ENCODE data around the gene MRPL28.
"Not testable (repeated sequence)": the region's sequence is repeated elsewhere in the genome, so short reads cannot be mapped to it uniquely, and the experiment has no call there.

MRPL28 gene

GRCh38 chr16:373020-373598 is 2.8 kb upstream of the MRPL28 start:
- no peak for DNase-seq (ENCODE audit: low spot score)

DNA sequence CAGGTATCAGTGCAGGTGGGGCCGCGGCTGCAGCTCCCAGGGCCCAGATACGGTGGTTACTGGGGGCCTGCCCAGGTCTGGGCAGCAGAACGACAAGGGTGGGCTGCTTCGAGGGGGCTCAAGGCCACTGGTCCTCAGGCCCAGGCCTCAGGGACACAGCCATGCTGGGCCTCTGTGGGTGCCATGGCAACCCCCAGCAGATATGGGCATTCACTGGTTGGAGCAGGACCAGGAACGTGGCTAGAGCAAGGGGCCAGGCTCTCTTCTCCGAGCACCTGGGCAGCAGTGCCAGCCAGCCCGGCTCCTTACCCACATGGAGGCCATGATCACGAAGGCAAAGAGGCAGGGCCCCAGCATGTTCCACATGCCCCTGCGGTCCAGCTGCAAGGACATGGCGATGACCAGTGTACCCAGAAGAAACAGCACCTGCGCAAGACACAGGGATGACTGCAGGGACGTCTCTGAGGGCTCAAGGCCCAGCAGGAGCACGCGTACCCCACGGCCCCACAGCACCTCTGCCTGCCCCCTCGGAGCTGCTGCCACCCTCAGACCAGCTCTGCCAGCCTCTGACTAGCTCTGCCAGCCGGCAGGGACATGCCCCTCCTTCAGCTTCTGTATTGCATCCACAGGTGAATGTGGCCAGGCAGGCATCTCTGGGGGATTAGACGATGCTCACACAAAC is 2.1 kb upstream of the MRPL28 start:
- no peak for DNase-seq (ENCODE audit: low spot score)

GRCh38 chr16:371515-372301 is 1.4 kb upstream of the MRPL28 start:
- no peak for DNase-seq (ENCODE audit: low spot score)

DNA sequence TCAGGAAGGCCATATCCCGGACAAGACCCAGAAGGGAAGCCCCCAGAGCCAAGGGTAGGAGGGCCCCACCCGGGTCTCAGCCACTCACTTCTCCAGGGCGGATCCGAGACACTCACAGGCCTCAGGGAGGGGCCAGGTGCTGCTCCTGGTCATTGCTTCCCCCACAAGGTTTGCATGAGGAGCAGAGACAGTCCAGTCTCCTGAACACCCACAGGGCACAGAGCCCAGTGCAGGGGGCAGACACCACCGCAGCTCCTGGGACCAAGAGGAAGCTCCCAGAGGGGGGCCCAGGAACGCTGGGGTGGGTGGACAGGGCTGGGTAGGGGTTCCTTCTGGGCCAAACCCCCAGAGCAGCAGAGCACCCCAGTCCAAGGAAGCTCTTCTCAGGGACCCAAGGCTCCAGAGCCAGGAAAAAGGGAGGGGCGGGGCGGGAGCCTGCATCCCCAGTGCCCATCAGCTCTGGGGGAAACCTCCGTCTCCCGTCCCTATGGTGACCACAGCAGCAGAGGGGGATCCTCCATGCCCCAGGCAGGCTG is 709 bp upstream of the MRPL28 start:
- DNase-seq (ENCODE audit: low spot score) = no peak

DNA sequence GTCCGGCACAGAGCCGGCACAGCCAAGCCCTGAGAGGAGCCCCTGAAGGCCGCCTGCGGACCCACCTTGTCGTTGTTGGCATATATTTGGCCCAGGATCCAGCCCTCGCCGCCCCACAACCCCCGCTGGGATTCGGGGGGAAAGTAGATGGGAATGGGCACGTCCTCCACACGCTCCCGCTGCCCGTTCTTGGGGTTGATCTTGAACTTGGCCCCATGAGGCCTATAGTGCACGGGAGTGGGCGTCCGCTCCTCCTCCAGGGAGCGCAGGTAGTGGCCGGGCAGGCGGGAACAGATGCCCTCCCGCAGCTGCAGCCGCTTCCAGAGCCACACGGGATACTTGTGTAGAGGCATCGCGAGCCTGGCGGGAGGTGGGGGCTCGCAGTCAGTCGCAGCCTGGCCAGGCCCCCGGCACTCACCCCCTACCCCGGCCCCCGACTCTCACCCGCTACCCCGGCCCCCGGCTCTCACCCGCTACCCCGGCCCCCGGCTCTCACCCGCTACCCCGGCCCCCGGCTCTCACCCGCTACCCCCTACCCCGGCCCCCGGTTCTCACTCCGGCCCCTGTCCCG is 387 bp downstream of the MRPL28 start:
- DNase-seq (ENCODE audit: low spot score) = no peak

DNA sequence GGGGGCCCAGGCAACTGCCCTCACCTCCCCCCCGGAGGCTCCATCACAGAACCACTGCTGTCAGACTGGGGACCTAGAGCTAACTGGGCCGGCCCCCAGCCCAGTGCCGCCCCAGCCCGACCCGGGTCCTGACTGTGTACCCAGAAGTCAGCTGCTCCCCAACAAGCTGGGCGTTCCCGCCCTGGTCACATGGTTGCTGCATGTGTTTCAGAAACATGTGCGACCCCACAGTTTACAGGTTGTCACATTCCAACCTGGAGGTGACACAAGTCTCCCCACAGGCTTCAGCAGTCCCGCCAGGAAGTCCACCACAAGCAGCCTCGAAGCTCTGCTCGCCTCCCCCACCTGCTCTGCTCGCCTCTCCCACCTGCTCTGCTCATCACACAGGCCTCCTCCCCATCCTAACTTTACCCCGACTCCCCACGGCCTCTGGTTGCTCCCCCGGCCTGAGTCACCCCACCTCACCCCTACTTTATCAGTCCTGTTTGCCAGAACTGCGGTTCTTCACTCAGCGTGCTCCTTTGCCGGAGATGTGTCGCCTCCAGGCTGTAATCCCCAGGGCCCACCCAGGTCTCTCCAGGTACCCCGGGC is 968 bp downstream of the MRPL28 start:
- DNase-seq (ENCODE audit: low spot score) = no peak

GRCh38 chr16:368388-369158 is 1.8 kb downstream of the MRPL28 start:
- DNase-seq (ENCODE audit: low spot score) = no peak

GRCh38 chr16:367333-367903 is 2.9 kb downstream of the MRPL28 start:
- no peak for DNase-seq (ENCODE audit: low spot score)

DNA sequence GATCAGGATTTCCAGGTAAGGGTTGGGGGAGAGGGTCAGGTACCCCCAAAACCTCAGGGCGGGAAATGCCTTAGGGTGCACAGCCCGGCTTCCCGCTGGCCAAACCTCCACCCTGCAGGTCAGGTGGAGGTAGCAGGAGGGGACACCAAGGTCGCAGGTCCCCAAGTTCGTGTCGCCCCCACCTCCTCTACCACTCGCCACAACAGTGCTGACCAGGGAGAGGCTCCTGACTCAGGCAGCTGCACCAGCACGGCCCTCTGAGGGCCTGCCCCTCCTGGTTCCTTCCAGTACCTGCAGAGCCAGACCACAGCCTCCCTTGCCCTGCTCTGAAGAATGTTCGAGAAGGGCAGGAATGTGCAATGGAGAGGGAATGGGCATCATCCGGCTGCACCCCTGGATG is 3.9 kb downstream of the MRPL28 start:
- no peak for DNase-seq (ENCODE audit: low spot score)

DNA sequence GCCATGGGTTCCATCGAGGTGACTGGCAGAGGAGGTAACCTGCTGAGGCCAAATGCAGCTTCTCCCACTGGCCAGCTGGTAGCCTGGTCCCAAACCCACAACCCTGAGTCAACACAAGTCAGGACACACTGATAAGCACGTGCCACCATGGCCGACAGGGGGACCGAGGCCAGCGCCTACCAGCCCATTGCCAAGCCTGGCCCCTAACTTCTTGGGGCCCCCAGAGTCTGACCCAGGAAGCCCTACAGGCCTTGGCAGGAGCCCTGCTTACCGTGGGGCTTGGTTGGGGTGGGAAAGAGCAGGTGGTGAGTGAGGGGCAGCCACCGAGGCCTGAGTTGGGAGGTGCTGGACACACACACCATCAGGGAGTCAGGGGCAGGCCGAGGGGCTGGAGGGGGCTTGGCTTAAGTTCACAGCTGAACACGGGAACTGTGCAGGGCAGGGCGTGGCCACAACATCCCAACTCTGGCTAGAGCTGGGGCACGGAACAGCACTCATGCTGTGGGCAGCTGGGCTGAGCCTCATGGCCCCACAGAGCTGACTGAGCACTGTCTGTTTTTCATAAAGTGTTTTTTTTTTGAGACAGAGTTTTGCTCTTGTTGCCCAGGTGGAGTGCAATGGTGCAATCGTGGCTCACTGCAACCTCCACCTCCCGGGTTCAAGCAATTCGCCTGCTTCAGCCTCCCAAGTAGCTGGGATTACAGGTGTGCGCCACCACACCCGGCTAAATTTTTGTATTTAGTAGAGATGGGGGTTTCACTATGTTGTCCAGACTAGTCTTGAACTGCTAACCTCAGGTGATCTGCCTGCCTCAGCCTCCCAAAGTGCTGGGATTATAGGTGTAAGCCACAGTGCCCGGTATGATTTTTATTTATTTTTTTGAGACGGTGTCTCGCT is 5.5 kb downstream of the MRPL28 start:
- no peak for DNase-seq (ENCODE audit: low spot score)

DNA sequence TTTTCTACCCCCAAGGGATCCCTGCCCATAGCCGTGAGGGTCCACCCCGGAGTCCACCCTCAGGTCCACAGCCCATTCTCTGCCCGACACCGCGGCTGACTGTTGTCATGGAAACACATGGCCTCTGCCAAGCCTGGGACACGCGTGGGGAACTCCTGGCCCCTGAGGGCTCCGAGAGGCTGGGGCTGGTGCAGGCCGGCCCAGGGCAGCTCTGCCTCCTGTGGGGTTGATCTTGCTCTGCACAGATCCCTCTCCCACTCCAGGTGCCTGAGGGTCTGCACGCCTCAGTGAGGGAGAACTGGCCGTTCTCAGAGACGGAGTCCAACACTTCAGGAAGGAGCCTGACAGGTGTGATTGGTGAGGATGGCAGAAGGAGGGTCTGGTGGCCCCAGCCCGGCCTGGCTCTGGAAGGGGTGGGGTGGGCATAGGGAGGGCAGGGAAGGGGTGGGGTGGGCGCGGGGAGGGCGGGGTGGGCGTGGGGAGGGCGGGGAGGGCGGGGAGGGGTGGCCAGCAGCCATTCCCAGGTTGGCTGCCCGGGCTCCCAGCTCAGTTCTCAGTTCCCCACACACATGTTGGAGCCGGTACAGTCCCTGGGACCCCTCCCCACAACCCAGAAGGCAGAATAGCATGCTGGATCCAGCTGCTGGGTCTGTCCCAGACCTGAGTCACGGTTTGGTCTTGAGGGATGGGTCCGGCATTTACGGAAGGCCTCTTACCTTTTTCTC is 6.4 kb downstream of the MRPL28 start:
- DNase-seq (ENCODE audit: low spot score) = no peak

DNA sequence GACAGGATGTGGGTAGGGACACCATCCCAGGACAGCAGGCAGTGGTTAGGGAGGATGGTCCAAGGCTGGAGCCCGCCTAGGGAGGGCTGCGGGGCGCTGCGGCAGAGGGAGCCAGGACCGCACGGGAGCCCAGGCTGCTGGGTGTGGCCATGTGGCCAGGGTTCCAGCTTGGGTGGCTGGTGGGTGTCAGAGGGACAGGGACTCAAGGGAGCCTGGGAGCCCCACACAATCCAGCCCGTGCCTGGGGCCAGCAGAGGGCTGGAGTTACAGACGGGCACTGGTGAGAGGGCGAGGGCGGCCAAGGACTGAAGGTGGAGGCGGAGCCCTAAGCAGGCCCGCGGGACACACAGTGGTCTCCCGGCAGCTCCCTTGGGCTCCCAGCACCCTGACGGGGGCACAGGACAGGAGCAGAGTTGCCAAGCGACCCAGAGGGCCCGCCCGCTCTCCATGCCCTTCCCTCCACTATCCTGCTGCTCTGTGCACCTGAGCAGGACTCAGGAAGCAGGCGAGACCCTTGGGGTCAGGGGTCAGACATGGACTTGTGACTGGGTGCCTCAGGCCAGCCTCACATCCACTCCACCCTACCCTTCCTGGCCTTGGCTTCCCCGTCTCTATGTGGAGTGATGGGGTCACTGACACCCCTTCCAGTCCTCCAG is 7.1 kb downstream of the MRPL28 start:
- DNase-seq (ENCODE audit: low spot score) = no peak

DNA sequence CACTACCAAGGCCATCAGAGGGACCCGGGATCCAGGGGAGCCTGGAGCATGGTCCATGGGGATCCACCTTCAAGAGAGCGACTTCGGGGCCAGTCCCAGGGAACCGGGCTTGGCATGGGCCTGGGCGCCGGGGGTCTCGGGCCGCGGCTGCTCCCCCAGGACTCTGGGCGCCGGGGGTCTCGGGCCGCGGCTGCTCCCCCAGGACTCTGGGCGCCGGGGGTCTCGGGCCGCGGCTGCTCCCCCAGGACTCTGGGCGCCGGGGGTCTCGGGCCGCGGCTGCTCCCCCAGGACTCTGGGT is 7.7 kb downstream of the MRPL28 start:
- DNase-seq (ENCODE audit: low spot score) = not testable (repeated sequence)

DNA sequence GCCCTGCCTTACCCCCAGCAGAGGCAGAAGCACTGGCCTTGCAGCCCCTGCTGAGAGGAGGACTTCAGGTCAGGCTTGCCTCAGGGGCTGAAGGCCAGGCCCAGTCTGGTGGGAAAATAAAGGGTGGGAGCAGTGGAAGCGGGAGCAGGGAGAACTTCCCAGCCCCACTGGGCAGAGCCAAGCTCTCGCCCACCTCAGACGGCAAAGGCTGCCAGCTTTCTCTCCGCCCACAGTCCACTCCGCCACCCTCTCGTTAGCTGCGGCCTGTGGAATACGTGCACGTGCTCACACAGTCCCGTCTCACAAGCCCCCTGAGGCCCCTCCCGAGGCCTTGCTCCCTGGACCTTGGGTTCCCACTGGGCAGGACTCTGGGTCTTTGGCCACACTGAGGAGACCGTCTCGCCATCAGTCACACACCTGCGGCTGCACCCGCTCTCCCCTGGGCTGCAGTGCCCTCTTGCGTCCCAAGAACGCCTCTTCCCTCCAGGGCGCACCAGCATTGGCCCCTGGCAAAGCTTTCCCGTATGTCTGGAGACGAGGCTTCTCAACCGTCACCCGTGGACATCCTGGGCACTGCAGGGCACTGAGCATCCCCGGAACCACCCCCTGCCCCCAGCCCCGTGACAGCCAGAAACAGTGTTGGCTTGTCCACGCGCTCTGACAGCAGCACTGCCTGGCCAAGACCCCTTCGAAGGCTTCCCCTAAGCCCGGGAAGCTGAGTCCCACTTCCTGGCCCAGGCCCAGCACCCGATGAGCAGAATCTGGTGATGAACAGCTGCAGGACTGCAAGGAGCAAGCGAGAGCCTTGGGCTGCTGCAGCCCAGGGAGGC is 8.3 kb downstream of the MRPL28 start:
- DNase-seq (ENCODE audit: low spot score) = peak; percentile 91

DNA sequence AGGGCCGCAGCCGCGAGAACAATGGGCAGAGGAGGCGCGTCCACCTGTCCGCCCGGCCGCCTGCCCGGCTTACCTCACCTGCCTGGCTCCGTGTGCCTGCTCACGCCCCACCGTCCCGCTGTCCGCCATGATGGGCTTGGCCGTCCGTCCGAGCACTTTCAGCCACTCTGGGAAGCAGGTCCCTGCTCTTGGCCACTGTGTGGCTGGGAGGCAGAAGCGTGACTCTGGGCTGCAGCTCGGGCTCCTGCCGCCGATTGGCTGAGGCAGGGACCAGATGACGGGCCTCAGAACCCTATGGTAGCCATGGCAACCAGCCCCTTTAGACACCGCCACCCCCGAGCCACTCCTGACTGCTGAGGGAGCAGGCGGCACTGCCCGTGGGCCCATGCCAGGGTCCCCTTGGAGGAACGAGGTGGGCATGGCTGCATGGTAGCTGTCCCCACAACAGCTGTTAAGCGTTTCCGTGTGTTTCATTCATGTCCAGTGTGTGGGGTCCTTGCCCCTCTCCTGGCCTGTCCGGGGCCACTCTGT is 8.9 kb downstream of the MRPL28 start:
- DNase-seq (ENCODE audit: low spot score) = no peak

DNA sequence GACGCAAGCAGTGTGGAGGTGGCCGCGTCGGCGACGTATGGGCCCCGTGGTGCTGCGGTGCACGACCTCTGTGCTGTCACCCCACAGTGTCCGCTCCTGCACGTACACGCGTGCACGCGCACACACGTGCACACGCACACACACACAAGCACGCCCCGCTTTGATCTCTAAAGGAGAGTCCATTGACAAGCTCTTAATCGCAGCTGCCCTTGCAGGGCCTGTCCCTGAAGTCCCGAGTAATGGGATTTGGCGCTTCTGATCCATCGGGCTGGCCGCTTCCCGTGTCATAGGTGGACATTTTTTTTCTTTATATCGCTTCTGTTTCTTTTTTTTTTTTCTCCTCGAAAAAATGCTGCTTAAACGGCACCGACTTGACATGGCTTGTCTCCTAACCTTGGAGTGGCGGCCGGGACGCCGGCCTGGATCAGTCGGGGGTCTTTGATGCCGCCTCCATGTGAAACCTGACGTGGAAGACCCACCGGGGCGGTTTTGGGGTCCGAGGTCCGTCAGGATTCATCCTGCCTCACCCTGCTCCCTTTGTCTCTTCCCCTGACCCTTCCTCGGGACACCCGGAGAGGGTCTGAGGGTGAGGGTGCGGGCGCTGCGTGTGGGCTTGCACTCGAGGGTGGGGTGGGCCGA is 9.5 kb downstream of the MRPL28 start:
- DNase-seq (ENCODE audit: low spot score) = no peak

DNA sequence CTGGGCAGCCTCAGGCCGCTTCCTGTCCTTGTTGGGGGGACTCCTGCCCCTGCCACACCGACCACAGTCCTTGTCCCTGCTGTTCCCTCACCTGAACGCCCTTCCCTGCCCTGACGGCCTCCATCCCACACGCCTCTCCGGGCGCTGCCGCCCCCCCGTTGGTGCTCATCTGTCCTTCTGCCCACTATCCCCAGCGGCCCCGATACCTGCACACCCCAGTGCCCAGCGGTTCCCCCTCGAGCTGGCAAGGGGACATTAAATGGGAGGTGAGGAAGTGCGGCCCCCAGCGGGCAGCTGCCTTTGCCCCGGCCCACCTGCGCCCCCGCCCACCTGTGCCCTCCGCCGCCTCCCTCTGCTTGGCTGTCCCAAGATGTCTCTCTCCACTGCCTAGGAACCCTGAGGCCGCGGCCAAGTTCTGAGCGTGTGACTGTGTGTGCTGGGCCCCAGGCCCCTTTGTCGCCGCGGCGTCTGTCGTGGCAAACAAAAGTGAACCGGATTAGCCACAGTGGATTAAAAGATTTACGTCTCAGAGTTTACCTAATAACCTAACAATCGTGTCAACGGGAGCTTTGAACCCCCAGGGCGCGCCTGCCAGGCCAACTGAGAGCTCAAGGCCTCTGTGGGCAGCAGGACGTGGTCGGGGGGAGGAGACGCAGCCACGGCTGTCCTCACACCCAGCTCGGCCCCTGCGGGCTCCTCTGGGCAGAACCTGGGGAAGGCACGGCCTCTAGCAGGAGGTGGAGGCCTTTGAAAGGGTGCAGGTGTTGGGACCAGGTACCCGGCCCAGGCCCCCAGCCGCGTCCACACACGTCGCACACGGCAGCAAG is 10.3 kb downstream of the MRPL28 start:
- no peak for DNase-seq (ENCODE audit: low spot score)

Data from HuH-7 (cell line).